Stimulated activated CD4-positive, alpha-beta T cell treated with anti-CD3 and anti-CD28 coated beads, TNF-alpha, amount 100 ng/mL, for 24 hours (primary cell): ENCODE measurements around the gene RPS29.
"Not testable (repeated sequence)": the region's sequence is repeated elsewhere in the genome, so short reads cannot be mapped to it uniquely, and the experiment has no call there.

Experiments
- DNase-seq, 3 experiments: peaks; one replicate each; pipeline ENCODE4 v3.0.0-alpha.2; 2020; ENCODE audit warnings: low read depth in 3 of 3

RPS29 gene

DNA sequence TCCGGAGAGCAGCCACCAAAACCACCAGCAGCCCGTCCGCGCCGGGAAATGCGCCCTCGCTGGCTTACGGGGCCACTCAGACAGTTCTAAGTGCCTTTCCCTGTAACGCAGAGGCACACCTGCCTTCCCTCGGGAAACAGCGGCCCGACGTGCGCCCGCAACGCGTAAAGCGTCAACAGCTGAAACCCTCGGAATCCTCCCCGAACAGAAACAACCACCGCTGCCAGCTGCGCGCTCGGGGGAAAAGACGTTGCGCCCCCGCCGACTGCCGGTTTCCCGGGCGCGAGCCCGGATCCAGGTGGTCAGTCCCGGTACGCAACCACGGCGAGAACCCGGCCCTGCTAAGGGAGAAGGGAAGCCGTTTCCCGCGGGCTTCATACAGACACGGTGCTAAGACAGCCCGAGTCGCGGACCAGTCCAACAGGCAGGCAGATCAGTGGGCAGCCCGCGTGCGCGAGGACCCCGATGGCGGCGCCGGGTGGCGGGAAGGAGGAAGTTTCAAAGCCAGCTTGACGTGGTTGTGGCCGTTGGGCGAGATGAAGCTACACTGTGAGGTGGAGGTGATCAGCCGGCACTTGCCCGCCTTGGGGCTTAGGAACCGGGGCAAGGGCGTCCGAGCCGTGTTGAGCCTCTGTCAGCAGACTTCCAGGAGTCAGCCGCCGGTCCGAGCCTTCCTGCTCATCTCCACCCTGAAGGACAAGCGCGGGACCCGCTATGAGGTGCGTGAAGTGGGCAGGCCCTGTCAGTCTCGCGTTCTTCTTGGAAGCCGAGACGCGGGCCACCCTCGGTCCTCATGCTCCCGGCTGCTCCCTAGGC, 12.5 kb upstream of the RPS29 start, which contains the start of gene LRR1:
Gene LRR1 (plus strand): TSS at position 456 of the 816 bp plus-strand sequence. CDS start 81 bp downstream, at position 537.
- DNase-seq: peak; percentile 71 to 81 (median 81)

GRCh38 chr14:49598189-49598484, 12.0 kb upstream of the RPS29 start:
- no peak for DNase-seq

- no peak for DNase-seq
Observed at GRCh38 chr14:49594347-49595091, 8.3 kb upstream of the RPS29 start.

- DNase-seq: no peak
Observed at GRCh38 chr14:49593016-49593415, 6.8 kb upstream of the RPS29 start.

- no peak for DNase-seq
Observed at GRCh38 chr14:49589387-49589786, 3.2 kb upstream of the RPS29 start.

DNA sequence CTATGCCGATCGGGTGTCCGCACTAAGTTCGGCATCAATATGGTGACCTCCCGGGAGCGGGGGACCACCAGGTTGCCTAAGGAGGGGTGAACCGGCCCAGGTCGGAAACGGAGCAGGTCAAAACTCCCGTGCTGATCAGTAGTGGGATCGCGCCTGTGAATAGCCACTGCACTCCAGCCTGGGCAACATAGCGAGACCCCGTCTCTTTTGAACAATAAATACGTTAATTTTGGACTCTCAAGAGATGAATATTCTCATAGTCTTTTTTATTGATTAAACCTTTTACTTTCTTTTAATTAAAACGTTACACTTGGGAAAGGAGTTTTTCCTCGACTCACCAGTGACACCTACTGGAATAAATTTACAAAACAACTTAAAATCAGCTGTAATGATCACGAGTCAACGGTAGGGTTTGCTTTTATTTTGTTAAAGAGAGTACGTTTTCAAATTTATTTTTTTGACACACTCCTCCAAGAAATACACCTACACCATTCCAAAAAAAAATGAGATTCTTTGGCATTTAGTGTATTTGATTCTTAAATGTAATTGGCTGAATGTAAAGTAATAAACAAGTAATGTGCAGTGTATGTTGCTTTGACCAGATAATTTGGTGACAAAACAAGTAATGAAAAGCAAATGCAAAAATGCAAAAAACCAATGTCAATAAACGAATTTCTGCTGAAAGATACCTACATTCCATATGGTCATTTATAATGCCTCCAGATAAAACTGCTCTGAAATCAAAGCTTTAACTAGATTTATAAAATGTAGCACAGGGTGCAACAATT, 687 bp upstream of the RPS29 start:
- DNase-seq: peak in 2 of 3 experiments; percentile 38 to 59

DNA sequence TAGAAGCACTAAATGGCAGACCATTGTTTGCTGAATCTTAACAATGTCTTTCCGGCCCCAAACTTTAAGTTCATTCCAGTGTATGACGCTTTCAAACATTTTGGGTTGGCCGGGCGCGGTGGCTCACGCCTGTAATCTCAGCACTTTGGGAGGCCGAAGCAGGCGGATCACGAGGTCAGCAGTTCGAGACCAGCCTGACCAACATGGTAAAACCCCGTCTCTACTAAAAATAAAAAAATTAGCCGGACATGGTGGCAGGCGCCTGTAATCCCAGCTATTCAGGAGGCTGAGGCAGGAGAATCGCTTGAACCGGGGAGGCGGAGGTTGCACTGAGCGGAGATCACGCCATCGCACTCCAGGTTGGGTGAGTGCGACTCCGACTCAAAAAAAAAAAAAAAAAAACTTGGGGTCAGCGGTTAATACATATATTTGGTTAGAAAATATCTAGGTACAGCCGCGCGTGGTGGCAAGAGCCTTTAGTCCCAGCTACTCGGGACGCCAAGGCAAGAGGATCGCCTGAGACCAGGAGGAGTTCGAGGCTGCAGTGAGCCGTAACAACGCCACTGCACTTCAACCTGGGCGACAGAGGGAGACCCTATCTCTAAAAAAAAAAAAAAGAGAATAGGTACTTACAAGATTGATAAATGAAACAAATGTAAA, 1.1 kb downstream of the RPS29 start:
- DNase-seq: not testable (repeated sequence)

DNA sequence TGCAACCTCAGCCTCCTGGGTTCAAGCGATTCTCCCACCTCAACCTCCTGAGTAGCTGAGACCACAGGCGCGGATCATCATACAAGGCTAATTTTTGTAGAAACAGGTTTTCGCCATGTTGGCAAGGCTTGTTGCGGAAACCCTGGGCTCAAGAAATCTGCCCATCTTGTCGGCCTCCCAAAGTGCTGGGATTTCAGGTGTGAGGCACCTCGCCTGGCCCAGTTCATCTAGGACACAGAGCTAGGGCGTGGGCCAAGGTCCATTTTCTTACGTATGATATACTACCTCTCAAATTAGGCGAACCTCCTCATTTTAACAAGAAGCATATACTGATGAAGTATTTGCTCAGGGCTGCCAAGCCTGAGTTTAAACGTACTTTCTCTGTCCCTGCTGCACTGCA, 2.1 kb downstream of the RPS29 start:
- no peak for DNase-seq

GRCh38 chr14:49583629-49584028, 2.6 kb downstream of the RPS29 start:
- no peak for DNase-seq

DNA sequence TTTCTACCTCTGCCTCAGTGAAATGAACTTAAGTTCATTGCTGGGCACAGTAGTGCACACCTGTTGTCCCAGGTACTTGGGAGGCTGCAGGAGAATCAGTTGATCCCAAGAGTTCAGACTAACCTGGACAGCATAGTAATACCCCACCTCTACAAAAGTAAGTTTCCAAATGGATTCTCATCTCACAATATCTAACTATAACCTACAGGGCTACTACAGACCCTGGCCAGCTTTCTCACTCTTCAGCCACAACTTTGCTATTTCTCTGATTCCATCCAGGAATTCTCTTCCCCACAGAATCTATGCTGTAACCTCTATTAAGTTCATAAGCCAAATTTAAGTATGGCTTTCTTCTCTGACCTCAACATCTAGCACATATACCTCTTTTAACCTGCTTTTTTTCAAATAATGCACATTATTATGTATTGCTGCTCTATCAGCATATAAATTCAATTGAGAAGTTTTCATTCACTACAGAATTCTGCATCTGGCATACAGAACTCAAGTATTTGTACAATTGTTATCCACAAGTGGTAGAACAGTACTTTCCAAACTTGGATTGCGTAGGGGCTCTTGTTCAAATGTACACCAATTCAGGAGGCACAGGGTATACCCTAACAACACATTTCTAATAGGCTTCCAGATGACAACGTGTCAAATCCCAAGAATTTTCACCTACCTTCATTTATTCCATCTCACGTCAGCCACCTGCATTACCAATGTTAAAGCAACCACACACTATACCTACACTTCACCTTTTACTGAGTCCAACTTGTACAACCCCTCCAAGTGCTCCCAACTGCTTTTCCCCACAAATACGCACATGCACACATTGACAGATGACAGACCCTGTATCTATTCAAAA, 3.8 kb downstream of the RPS29 start:
- DNase-seq: no peak

DNA sequence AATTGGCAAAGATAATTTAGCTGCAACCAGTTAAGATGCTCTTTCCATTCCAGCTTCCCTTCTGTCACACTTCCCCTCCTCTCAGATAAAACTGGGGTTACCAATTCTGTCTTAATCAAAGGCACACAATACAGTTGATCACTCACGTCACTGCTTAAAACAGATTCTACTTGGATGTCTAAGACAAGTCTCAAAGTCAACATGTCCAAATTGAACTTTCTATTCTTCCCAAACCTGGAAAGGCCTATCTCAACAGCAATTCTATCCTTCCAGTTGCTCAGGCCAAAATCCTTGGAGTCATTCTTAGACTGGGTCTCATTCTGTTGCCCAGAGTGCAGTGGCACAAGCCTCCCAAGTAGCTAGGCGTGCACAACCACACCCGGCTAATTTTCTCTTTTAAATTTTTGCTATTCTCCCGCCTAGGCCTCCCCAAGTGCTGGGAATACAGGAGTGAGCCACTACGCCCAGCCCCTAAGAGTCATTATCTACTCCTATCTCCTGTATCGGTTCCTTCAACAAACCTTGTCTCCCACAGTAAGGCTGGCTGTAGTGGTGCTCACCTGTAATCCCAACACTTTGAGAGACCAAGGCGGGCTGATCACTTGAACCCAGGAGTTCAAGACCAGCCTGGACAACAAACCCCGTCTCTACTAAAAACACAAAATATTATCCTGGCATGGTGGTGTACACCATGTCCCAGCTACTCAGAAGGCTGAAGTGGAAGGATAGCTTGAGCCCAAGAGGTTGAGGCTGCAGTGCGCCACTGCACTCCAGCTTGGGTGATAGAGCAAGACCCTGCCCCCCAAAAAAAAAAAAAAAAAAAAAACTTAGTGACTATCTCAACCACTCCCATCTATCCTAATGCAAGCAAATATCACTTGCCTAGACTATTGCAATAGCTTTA, 4.7 kb downstream of the RPS29 start:
- DNase-seq: no peak

DNA sequence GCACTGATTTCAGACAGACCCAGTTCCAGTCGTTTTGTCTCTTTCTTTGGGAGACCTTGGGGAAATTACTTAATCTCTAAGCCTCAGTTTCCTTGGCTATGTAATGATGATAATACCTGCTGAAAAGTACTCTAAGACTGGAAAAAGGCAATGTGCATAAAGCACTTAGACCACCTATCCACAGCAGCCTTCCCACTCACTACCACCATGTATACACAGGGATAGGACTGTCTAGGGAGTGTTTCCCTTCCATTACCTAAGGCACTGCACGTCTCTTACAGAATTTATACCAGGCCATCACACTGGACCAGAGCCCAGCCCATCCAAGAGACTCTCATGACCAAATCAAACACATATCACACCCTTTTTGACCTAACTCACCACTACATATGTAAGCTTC, 6.3 kb downstream of the RPS29 start:
- no peak for DNase-seq

- no peak for DNase-seq
Observed at GRCh38 chr14:49578141-49578540, 8.0 kb downstream of the RPS29 start.

- no peak for DNase-seq
Observed at GRCh38 chr14:49574038-49574437, 12.1 kb downstream of the RPS29 start.

GRCh38 chr14:49569281-49569680, 16.9 kb downstream of the RPS29 start:
- no peak for DNase-seq

DNA sequence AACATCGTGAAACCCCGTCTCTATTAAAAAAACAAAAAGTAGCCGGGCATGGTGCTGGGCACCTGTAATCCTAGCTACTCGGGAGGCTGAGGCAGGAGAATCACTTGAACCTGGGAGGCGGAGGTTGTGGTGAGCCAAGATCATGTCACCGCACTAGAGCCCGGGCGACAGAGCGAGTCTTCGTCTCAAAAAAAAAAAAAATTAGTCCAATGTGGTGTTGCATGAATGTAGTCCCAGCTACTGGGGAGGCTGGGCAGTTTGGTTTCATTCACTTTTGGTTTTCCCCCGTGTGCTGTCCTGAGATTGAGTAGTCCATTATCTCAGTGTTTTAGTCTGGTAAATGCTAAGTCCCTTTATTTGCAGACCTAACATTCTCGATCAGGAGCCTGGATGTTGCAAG, 19.5 kb downstream of the RPS29 start:
- no peak for DNase-seq

- no peak for DNase-seq
Observed at GRCh38 chr14:49559979-49560768, 26.0 kb downstream of the RPS29 start.

DNA sequence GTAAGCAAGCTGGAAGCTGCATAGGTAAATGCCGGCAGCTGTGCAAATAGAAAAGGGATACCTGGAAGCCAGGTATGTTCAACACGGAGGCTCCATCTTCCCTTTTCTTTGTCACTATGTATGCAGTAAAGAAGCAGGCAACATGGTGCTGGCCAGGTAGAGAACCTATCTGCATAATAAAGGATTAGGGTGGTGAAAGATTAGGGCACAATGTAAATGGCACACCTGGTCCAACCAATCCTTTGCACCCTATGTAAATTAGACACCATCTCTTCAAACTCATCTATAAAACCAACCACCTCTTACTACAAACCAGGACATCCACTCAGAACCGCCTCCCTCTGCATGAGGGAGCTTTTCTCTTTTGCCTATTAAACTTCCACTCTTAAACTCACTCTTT, 32.3 kb downstream of the RPS29 start:
- no peak for DNase-seq

DNA sequence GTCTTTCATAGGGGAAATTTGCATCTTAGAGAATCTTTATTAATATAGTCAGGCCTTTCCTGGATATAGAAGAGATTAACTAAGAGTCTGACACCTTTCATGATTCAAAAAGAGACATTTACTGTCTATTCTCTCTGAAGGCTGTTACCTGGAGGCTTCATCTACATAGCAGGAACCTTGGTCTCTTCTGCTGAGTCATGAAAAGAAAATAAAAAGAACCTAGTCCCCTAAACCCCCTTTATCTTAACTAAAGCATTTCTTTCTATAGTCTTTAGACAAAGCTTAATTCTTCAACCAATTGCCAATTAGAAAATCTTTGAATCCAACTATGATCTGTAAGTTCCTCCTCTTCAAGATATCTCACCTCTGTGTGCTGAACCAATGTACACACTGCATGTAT, 33.1 kb downstream of the RPS29 start:
- DNase-seq: no peak
